Activated naive CD8-positive, alpha-beta T cell treated with anti-CD3 and anti-CD28 coated beads, Interleukin-2, amount 10 ng/mL, durations not matched to agents 7 days and 5 days (primary cell): ENCODE data around the gene LHFPL3. TPM values are rescaled to one million over a fixed set of nuclear protein-coding genes. Genes with fewer than 3 reads are reported as not detected.

ENCODE experiments used
- ATAC-seq: fragments of 150-1000 bp; cut with Tn5 transposase; one replicate; pipeline ENCODE4 v1.10.0; 2021; ENCODE audit warnings: low read depth, moderate library complexity
- POLR2A ChIA-PET: fragments of 350-600 bp; sonication (Branson Sonifier 250); formaldehyde crosslinking; loops from one replicate; lab custom pipeline; 2021; ENCODE audit warnings: antibody characterized with exemption; lab: Charles Lee
- DNase-seq: peaks from one replicate; pipeline ENCODE4 v3.0.0; 2021
- H3K27ac Mint-ChIP-seq: one replicate; pipeline ENCODE4 v1.8.0; 2022; ENCODE audit warnings: mild to moderate bottlenecking, mixed read lengths
- H3K27me3 Mint-ChIP-seq: one replicate; pipeline ENCODE4 v1.8.0; 2022; ENCODE audit warnings: mild to moderate bottlenecking, moderate library complexity, mixed read lengths
- H3K36me3 Mint-ChIP-seq: one replicate; pipeline ENCODE4 v1.8.0; 2021; ENCODE audit warnings: mild to moderate bottlenecking, mixed read lengths
- H3K4me1 Mint-ChIP-seq: one replicate; pipeline ENCODE4 v1.8.0; 2021; ENCODE audit warnings: mixed read lengths
- H3K4me3 Mint-ChIP-seq: one replicate; pipeline ENCODE4 v1.8.0; 2022; ENCODE audit warnings: mild to moderate bottlenecking, moderate library complexity, mixed read lengths
- H3K9me3 Mint-ChIP-seq: one replicate; pipeline ENCODE4 v1.8.0; 2021; ENCODE audit warnings: mixed read lengths
- total RNA-seq, 2 experiments: library from RNA; stranded (reverse); gene quantifications; one replicate each; pipeline ENCODE4 v1.2.3, GENCODE V29; 2021

LHFPL3 gene
- total RNA-seq, 2 experiments from 2014 or later = not detected

GRCh38 chr7:104767113-104767512 is 438.7 kb downstream of the LHFPL3 start:
- Mint-ChIP-seq H3K4me1 (no peaks in the 10 kb centered on the region), H3K36me3 (no peaks in the 10 kb centered on the region), H3K4me3 (no peak overlapping the region)

GRCh38 chr7:104767826-104768536 is 439.6 kb downstream of the LHFPL3 start:
- ATAC-seq = no peak
- Mint-ChIP-seq H3K9me3 (no peaks in the 10 kb centered on the region), H3K36me3 (no peaks in the 10 kb centered on the region), H3K4me1 (no peaks in the 10 kb centered on the region), H3K27ac (no peak overlapping the region), H3K4me3 (no peak overlapping the region), H3K27me3 (peaks cover 4% of the 10 kb centered on the region)
- no peak for DNase-seq
- POLR2A ChIA-PET = no interaction called here

More at GRCh38 chr7:104767113-104767512, 438.7 kb downstream of the LHFPL3 start:
- POLR2A ChIA-PET = no interaction called here
- no peak for ATAC-seq
- Mint-ChIP-seq H3K27me3 (peaks cover 2% of the 10 kb centered on the region), H3K27ac (no peak overlapping the region), H3K9me3 (no peaks in the 10 kb centered on the region)
- DNase-seq = no peak

- no peak overlapping the region for H3K27ac Mint-ChIP-seq
- no peaks in the 10 kb centered on the region for H3K4me1 Mint-ChIP-seq
- ATAC-seq (no peak), DNase-seq (no peak)
- H3K27me3 Mint-ChIP-seq = peaks cover 5% of the 10 kb centered on the region
- H3K36me3 Mint-ChIP-seq = no peaks in the 10 kb centered on the region
- POLR2A ChIA-PET = no interaction called here
- no peaks in the 10 kb centered on the region for H3K9me3 Mint-ChIP-seq
- no peak overlapping the region for H3K4me3 Mint-ChIP-seq
Observed at GRCh38 chr7:104772405-104773345, 444.3 kb downstream of the LHFPL3 start.

GRCh38 chr7:104773796-104774195 is 445.4 kb downstream of the LHFPL3 start:
- H3K27ac Mint-ChIP-seq = no peak overlapping the region
- DNase-seq = no peak
- H3K4me3 Mint-ChIP-seq = no peak overlapping the region
- no peak for ATAC-seq
- POLR2A ChIA-PET = no interaction called here
- no peaks in the 10 kb centered on the region for H3K36me3 Mint-ChIP-seq
- H3K27me3 Mint-ChIP-seq = peaks cover 5% of the 10 kb centered on the region
- no peaks in the 10 kb centered on the region for H3K4me1 Mint-ChIP-seq
- H3K9me3 Mint-ChIP-seq = no peaks in the 10 kb centered on the region

GRCh38 chr7:104775531-104775930 is 447.1 kb downstream of the LHFPL3 start:
- Mint-ChIP-seq H3K4me3 (no peak overlapping the region), H3K27ac (no peak overlapping the region), H3K36me3 (no peaks in the 10 kb centered on the region), H3K27me3 (peaks cover 5% of the 10 kb centered on the region), H3K9me3 (no peaks in the 10 kb centered on the region), H3K4me1 (no peaks in the 10 kb centered on the region)
- ATAC-seq (no peak), DNase-seq (no peak)
- POLR2A ChIA-PET = no interaction called here

- POLR2A ChIA-PET = no interaction called here
- ATAC-seq (no peak), DNase-seq (no peak)
- Mint-ChIP-seq H3K4me1 (no peaks in the 10 kb centered on the region), H3K4me3 (no peak overlapping the region), H3K27me3 (peaks cover 5% of the 10 kb centered on the region), H3K36me3 (no peaks in the 10 kb centered on the region), H3K9me3 (no peaks in the 10 kb centered on the region), H3K27ac (no peak overlapping the region)
Observed at GRCh38 chr7:104777301-104777800, 448.9 kb downstream of the LHFPL3 start.

GRCh38 chr7:104779888-104780287 is 451.5 kb downstream of the LHFPL3 start:
- POLR2A ChIA-PET = no interaction called here

GRCh38 chr7:104784686-104785085 is 456.3 kb downstream of the LHFPL3 start:
- Mint-ChIP-seq H3K4me3 (no peak overlapping the region), H3K4me1 (no peaks in the 10 kb centered on the region), H3K27me3 (peaks cover 7% of the 10 kb centered on the region), H3K9me3 (no peaks in the 10 kb centered on the region), H3K36me3 (no peaks in the 10 kb centered on the region), H3K27ac (no peak overlapping the region)
- DNase-seq = no peak
- POLR2A ChIA-PET = no interaction called here
- no peak for ATAC-seq

More at GRCh38 chr7:104779888-104780287, 451.5 kb downstream of the LHFPL3 start:
- Mint-ChIP-seq H3K4me3 (no peak overlapping the region), H3K9me3 (no peaks in the 10 kb centered on the region), H3K27me3 (peaks cover 2% of the 10 kb centered on the region), H3K27ac (no peak overlapping the region), H3K36me3 (no peaks in the 10 kb centered on the region), H3K4me1 (no peaks in the 10 kb centered on the region)
- DNase-seq (no peak), ATAC-seq (no peak)

- ATAC-seq (no peak), DNase-seq (no peak)
- Mint-ChIP-seq H3K27ac (no peak overlapping the region), H3K36me3 (no peaks in the 10 kb centered on the region), H3K27me3 (peaks cover 7% of the 10 kb centered on the region), H3K4me3 (no peak overlapping the region), H3K9me3 (no peaks in the 10 kb centered on the region), H3K4me1 (no peaks in the 10 kb centered on the region)
- POLR2A ChIA-PET = no interaction called here
Observed at GRCh38 chr7:104789780-104790179, 461.4 kb downstream of the LHFPL3 start.

- Mint-ChIP-seq H3K4me1 (no peaks in the 10 kb centered on the region), H3K27ac (no peak overlapping the region), H3K4me3 (no peak overlapping the region), H3K36me3 (no peaks in the 10 kb centered on the region), H3K27me3 (peaks cover 3% of the 10 kb centered on the region), H3K9me3 (no peaks in the 10 kb centered on the region)
- DNase-seq (no peak), ATAC-seq (no peak)
- POLR2A ChIA-PET = no interaction called here
Observed at GRCh38 chr7:104790440-104790839, 462.0 kb downstream of the LHFPL3 start.

- no peaks in the 10 kb centered on the region for H3K36me3 Mint-ChIP-seq
- POLR2A ChIA-PET = no interaction called here
- H3K4me3 Mint-ChIP-seq = no peak overlapping the region
- no peaks in the 10 kb centered on the region for H3K9me3 Mint-ChIP-seq
- H3K27ac Mint-ChIP-seq = no peak overlapping the region
- ATAC-seq = no peak
- DNase-seq = no peak
- H3K4me1 Mint-ChIP-seq = no peaks in the 10 kb centered on the region
- peaks cover 3% of the 10 kb centered on the region for H3K27me3 Mint-ChIP-seq
Observed at GRCh38 chr7:104791080-104791479, 462.7 kb downstream of the LHFPL3 start.

- Mint-ChIP-seq H3K4me1 (no peaks in the 10 kb centered on the region), H3K4me3 (no peak overlapping the region), H3K9me3 (no peaks in the 10 kb centered on the region), H3K36me3 (no peaks in the 10 kb centered on the region), H3K27ac (no peak overlapping the region), H3K27me3 (peaks cover 3% of the 10 kb centered on the region)
- ATAC-seq (no peak), DNase-seq (no peak)
- POLR2A ChIA-PET = no interaction called here
Observed at GRCh38 chr7:104793066-104793465, 464.7 kb downstream of the LHFPL3 start.

- Mint-ChIP-seq H3K9me3 (no peaks in the 10 kb centered on the region), H3K27ac (no peak overlapping the region), H3K36me3 (no peaks in the 10 kb centered on the region), H3K4me3 (no peak overlapping the region), H3K4me1 (no peaks in the 10 kb centered on the region), H3K27me3 (peaks cover 5% of the 10 kb centered on the region)
- POLR2A ChIA-PET = no interaction called here
- DNase-seq (no peak), ATAC-seq (no peak)
Observed at GRCh38 chr7:104794154-104794553, 465.8 kb downstream of the LHFPL3 start.
